Bronchial epithelial cell (primary cell): ENCODE data around the gene RNF32. TPM values are rescaled to one million over a fixed set of nuclear protein-coding genes. Genes with fewer than 3 reads are reported as not detected.
A peak's percentile ranks its signal among the peaks of the same experiment; 100 is the strongest.

Experiments used
- DNase-seq: peaks from one replicate; pipeline ENCODE4 v3.0.0-alpha.2; 2010; ENCODE audit warnings: low read depth
- FAIRE-seq: peaks from 2 replicates; lab custom pipeline; 2011; peaks lifted over from hg19 to GRCh38; lab: Jason Lieb, UNC
- H3K27me3 ChIP-seq: 2 replicates; pipeline ENCODE4 v1.5.1; 2011; ENCODE audit warnings: low read length; ENCODE audit not compliant: control insufficient read depth, insufficient read depth
- H3K36me3 ChIP-seq: 2 replicates; pipeline ENCODE4 v1.5.1; 2011; ENCODE audit warnings: low read length; ENCODE audit not compliant: control insufficient read depth, insufficient read depth
- H3K4me3 ChIP-seq: 2 replicates; pipeline ENCODE4 v1.5.1; 2011; ENCODE audit warnings: mild to moderate bottlenecking, low read depth, low read length, control low read depth
- total RNA-seq: library from RNA; depleted of rRNA; stranded (reverse); fragments of >200 nt; gene quantifications from 2 replicates; pipeline ENCODE4 v1.2.1, GENCODE V29; 2014
- TF ChIP-seq, protein P1 (sequence below): IDR thresholded peaks from 2 replicates; pipeline ENCODE4 v1.5.1; 2011; ENCODE audit warnings: mild to moderate bottlenecking, moderate library complexity, low read length, control low read depth, inconsistent platforms; ENCODE audit not compliant: insufficient read depth, severe bottlenecking

RNF32 gene
- total RNA-seq, 1 donor from 2014 or later = 1.8 TPM

DNA sequence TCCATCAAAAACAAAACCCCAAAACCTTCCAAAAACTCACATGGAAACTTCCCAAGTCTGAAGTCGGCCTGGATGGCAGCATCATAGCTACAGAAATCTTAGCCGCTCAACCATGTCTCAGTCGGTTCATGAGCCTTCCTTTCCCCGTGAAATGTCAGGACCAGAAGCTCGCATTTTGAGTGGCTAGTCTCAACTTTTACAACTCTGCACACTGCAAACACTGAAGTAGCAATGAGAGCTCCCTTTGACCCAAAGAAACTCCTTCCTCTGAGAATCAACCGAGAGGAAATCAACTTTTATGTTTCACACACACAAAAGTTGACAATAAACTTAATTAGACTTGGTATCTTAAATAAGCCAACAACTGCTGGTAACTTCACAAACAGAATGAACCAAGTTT is 37.6 kb upstream of the RNF32 start:
- Histone ChIP-seq H3K36me3 (no peaks in the 10 kb centered on the region), H3K27me3 (no peaks in the 10 kb centered on the region), H3K4me3 (no peak overlapping the region)
- no peak for DNase-seq
- TF ChIP-seq, protein P1, sequence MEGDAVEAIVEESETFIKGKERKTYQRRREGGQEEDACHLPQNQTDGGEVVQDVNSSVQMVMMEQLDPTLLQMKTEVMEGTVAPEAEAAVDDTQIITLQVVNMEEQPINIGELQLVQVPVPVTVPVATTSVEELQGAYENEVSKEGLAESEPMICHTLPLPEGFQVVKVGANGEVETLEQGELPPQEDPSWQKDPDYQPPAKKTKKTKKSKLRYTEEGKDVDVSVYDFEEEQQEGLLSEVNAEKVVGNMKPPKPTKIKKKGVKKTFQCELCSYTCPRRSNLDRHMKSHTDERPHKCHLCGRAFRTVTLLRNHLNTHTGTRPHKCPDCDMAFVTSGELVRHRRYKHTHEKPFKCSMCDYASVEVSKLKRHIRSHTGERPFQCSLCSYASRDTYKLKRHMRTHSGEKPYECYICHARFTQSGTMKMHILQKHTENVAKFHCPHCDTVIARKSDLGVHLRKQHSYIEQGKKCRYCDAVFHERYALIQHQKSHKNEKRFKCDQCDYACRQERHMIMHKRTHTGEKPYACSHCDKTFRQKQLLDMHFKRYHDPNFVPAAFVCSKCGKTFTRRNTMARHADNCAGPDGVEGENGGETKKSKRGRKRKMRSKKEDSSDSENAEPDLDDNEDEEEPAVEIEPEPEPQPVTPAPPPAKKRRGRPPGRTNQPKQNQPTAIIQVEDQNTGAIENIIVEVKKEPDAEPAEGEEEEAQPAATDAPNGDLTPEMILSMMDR = no peak
- no peak for FAIRE-seq

DNA sequence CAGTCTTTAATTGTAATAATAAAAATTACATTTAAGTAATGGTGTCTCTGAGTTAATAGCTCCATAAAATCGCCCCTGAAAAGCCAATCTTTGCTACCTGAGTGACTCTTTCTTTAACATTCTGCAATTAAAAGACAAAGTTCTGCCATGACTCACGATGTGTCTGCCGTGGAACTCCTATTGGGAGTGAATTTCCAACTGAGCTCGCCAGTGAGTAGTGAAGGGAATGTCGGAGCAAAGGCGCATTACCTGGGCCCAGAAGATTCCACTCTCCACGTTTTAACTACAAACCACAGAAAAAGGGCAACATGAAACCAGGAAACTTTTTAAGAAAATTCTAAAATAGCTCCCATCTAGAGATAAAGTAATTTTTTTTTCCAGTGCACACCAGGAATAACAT is 36.9 kb upstream of the RNF32 start:
- TF ChIP-seq, protein P1 = no peak
- FAIRE-seq (no peak), DNase-seq (no peak)
- H3K36me3 ChIP-seq = no peaks in the 10 kb centered on the region
- no peaks in the 10 kb centered on the region for H3K27me3 ChIP-seq
- H3K4me3 ChIP-seq = no peak overlapping the region

DNA sequence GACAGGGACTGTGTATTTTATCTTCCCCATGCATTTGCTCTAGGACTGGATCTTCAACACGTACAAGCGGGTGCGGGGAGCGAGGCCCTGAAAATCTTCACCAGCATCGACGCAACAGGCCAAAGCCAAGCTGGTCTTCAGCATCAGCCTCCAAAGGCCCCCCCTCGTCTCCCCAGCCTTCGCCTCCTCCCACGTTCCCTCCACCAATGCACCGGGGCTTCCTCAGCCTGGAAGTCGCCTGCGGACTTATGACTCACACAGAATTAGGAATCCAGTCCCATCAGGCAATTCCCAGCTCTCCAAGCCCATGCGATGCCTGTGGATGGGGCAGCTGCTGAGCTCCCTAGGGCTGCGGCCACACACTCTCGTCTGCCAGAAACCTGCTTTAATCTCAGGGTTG is 36.3 kb upstream of the RNF32 start:
- TF ChIP-seq, protein P1 = no peak
- H3K4me3 ChIP-seq = no peak overlapping the region
- no peak for DNase-seq
- no peaks in the 10 kb centered on the region for H3K36me3 ChIP-seq
- no peaks in the 10 kb centered on the region for H3K27me3 ChIP-seq
- FAIRE-seq = no peak

DNA sequence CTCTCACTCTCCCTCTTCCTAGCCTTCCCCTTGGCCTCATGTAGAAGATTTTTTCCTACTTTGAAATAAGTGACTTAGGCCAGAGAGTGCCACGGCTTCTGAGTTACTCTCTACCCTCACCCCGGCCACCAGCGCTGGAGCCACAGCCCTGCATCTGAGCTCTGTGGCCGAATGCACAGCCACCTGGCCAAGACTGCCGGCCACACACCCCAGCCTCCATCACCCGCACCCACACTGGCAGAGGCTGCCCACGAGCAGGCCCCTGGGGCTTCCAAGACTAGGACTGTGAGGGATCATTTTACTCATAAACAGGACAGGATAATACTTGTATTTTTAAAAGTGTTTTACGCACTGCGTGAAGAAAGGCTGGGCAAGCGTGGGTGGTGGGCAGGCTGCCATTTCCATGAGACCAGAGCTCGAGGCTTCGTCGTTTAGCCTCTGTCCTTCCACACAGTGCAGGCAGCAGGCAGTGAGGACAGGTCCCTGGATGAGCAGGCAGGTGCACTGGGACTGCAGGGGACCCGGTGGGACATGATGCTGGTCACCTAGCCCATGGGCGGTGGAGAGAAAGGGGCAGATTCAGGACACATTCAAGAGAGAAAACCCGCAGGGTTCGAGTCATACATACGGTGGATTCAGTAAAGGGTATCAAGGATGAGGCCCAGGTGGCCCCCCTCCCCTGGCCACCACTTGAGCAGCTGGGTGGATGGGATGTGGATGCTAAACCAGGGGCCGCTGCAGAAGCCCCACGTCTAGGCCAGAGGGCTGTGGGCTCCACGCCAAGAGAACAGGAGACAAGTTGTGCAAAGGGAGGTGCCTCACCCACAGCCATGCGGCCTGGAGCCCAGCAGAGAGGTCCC is 35.5 kb upstream of the RNF32 start:
- TF ChIP-seq, protein P1 = no peak

DNA sequence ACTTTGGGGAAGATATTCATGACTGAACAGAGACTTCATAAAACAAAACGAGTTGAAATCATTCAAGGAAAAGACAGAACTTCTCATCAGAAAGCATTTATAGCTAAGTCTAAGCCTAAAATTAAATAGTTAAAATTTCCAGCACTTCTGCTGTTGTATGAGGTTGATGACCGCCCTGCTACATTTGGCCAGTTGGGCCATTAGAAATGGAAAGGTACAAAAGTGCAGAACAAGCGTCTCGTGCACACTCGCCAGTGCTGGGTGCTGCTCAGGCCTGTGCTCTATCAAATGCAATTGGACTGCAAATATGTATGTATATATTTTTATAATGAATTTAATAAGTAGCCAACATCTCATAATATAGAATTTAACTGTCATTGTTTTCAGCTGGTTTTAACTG is 34.4 kb upstream of the RNF32 start:
- Histone ChIP-seq H3K27me3 (no peaks in the 10 kb centered on the region), H3K36me3 (no peaks in the 10 kb centered on the region), H3K4me3 (no peak overlapping the region)
- TF ChIP-seq, protein P1 = no peak
- DNase-seq (no peak), FAIRE-seq (no peak)

More for the DNA sequence above, 35.5 kb upstream of the RNF32 start:
- no peak overlapping the region for H3K4me3 ChIP-seq
- DNase-seq (peak; percentile 8), FAIRE-seq (no peak)
- no peaks in the 10 kb centered on the region for H3K27me3 ChIP-seq
- H3K36me3 ChIP-seq = no peaks in the 10 kb centered on the region
